DOHH2 (cell line): ENCODE data around the gene OGFOD3.

Source experiments
- H3F3A ChIP-seq: fragments of 200-600 bp; sonication (generic), shearing (Covaris generic); 2 replicates; pipeline ENCODE4 v1.6.0; 2016; ENCODE audit warnings: antibody characterized with exemption, mild to moderate bottlenecking; ENCODE audit not compliant: control insufficient read depth, insufficient read depth
- H3K27ac ChIP-seq: fragments of 200-600 bp; sonication (generic); 2 replicates; pipeline ENCODE4 v1.5.1; 2014; ENCODE audit warnings: low read depth, mild to moderate bottlenecking, low read length, moderate library complexity
- H3K27me3 ChIP-seq: fragments of 200-600 bp; sonication (generic); 2 replicates; pipeline ENCODE4 v1.6.1; 2014; ENCODE audit warnings: mild to moderate bottlenecking, low read length, mixed read lengths; ENCODE audit not compliant: control insufficient read depth
- H3K36me3 ChIP-seq: fragments of 200-600 bp; sonication (generic); 2 replicates; pipeline ENCODE4 v1.6.1; 2014; ENCODE audit warnings: mild to moderate bottlenecking, low read length, moderate library complexity, mixed read lengths; ENCODE audit not compliant: control insufficient read depth
- H3K4me1 ChIP-seq: fragments of 200-600 bp; sonication (generic); 2 replicates; pipeline ENCODE4 v1.6.1; 2014; ENCODE audit warnings: mild to moderate bottlenecking, low read length, mixed read lengths; ENCODE audit not compliant: control insufficient read depth
- H3K4me2 ChIP-seq: fragments of 200-600 bp; sonication (generic); 2 replicates; pipeline ENCODE4 v1.6.0; 2014; ENCODE audit warnings: mild to moderate bottlenecking, low read length, moderate library complexity
- H3K4me3 ChIP-seq: fragments of 200-600 bp; sonication (generic); 2 replicates; pipeline ENCODE4 v1.5.1; 2014; ENCODE audit warnings: mild to moderate bottlenecking, low read length, mixed read lengths
- H3K79me2 ChIP-seq: fragments of 200-600 bp; sonication (generic); 2 replicates; pipeline ENCODE4 v1.6.1; 2014; ENCODE audit warnings: mild to moderate bottlenecking, low read length, mixed read lengths; ENCODE audit not compliant: control insufficient read depth
- H3K9me2 ChIP-seq: fragments of 200-600 bp; sonication (generic); replicated peaks from 2 replicates; pipeline ENCODE4 v1.6.1; 2014; ENCODE audit warnings: mild to moderate bottlenecking, low read length, mixed read lengths; ENCODE audit not compliant: control insufficient read depth
- H3K9me3 ChIP-seq: fragments of 200-600 bp; sonication (generic); 2 replicates; pipeline ENCODE4 v1.6.1; 2014; ENCODE audit warnings: antibody characterized with exemption, low read length, mixed read lengths; ENCODE audit not compliant: control insufficient read depth, insufficient read depth
- H4K20me1 ChIP-seq: fragments of 200-600 bp; sonication (generic); 2 replicates; pipeline ENCODE4 v1.6.0; 2014; ENCODE audit warnings: low read depth, mild to moderate bottlenecking, antibody characterized with exemption, low read length, moderate library complexity; ENCODE audit not compliant: control insufficient read depth, insufficient read depth
- EZH2phosphoT487 ChIP-seq: fragments of 200-600 bp; sonication (generic); IDR thresholded peaks from 2 replicates; pipeline ENCODE4 v1.6.1; 2017; ENCODE audit warnings: borderline replicate concordance, mild to moderate bottlenecking, antibody characterized with exemption, low read length, moderate library complexity, mixed read lengths
- TF ChIP-seq, protein P1 (sequence below): fragments of 200-600 bp; sonication (generic); IDR thresholded peaks from one replicate; pipeline ENCODE4 v1.5.1; 2014; ENCODE audit warnings: antibody characterized with exemption, mild to moderate bottlenecking, low read depth, low read length; ENCODE audit not compliant: poor library complexity, severe bottlenecking

The OGFOD3 gene

DNA sequence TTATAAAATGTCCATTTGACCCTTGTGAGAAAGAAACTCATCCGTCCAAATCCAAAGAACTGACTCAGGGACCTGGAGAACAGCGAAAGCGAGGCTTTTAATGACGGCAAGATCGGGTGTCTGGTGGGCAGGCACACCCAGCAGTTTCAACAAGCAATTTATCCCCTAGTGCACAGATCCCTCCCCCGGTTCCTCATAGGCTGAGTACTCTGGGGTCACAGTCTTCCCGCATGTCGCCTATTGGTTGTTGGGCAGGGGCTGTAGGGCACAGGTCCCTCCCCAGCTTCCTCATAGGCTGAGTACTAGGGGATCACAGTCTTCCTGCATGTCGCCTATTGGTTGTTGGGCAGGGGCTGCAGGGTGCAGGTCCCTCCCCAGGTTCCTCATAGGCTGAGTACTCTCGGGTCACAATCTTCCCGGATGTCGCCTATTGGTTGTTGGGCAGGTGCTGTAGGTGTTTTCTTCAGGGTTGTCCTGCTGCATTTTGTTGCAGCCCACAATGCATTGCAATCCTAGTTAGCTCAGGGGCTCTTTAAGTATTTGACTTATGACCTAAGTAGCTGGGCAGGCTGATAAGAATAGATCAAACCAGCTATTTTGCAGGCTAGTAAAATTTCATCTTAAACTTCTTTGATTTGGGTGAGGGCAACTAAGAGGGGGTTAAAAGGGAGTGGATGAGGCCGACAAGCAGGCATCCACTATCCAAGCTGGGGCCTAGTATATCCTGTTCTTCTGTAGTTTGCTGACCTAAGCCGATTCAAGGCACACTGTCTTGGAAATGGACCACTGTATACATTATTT lies 50.5 kb downstream of the OGFOD3 start:
- Histone ChIP-seq H3K4me3 (no peak overlapping the region), H3K4me1 (peaks cover 9% of the 10 kb centered on the region), H3K4me2 (no peak overlapping the region)

DNA sequence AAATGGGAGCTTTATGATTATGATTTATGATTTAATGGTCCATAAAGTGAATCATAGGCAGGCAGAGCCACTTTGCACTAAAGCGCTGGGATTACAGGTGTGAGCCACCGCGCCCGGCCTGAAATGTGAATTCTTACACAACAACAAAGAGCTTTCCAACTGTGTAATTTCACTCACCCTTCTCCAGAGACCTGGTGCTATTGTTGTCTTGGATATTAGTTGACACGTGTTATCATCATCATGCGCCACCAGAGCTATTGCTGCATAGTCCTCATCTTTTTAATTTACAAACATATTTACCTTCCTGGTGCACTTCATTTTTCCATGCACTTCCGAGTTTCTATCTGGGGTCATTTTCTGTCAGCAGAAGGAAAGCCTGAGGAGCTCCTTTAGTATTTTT lies 51.6 kb downstream of the OGFOD3 start:
- peaks cover 9% of the 10 kb centered on the region for H3K4me1 ChIP-seq
- no peaks in the 10 kb centered on the region for H3F3A ChIP-seq
- no peaks in the 10 kb centered on the region for H3K9me3 ChIP-seq
- H3K36me3 ChIP-seq: no peaks in the 10 kb centered on the region
- no peak overlapping the region for H3K27ac ChIP-seq
- no peak for TF ChIP-seq EZH2phosphoT487
- TF ChIP-seq, protein P1, sequence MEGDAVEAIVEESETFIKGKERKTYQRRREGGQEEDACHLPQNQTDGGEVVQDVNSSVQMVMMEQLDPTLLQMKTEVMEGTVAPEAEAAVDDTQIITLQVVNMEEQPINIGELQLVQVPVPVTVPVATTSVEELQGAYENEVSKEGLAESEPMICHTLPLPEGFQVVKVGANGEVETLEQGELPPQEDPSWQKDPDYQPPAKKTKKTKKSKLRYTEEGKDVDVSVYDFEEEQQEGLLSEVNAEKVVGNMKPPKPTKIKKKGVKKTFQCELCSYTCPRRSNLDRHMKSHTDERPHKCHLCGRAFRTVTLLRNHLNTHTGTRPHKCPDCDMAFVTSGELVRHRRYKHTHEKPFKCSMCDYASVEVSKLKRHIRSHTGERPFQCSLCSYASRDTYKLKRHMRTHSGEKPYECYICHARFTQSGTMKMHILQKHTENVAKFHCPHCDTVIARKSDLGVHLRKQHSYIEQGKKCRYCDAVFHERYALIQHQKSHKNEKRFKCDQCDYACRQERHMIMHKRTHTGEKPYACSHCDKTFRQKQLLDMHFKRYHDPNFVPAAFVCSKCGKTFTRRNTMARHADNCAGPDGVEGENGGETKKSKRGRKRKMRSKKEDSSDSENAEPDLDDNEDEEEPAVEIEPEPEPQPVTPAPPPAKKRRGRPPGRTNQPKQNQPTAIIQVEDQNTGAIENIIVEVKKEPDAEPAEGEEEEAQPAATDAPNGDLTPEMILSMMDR: no peak
- no peaks in the 10 kb centered on the region for H3K9me2 ChIP-seq
- no peak overlapping the region for H3K4me2 ChIP-seq
- H3K4me3 ChIP-seq: no peak overlapping the region
- H4K20me1 ChIP-seq: no peaks in the 10 kb centered on the region
- H3K27me3 ChIP-seq: peaks cover 15% of the 10 kb centered on the region
- H3K79me2 ChIP-seq: no peaks in the 10 kb centered on the region

More for the DNA sequence above, 50.5 kb downstream of the OGFOD3 start:
- H3K9me3 ChIP-seq: no peaks in the 10 kb centered on the region
- peaks cover 19% of the 10 kb centered on the region for H3K27me3 ChIP-seq
- no peaks in the 10 kb centered on the region for H3F3A ChIP-seq
- H3K9me2 ChIP-seq: no peaks in the 10 kb centered on the region
- no peaks in the 10 kb centered on the region for H4K20me1 ChIP-seq
- H3K79me2 ChIP-seq: no peaks in the 10 kb centered on the region
- H3K27ac ChIP-seq: no peak overlapping the region
- no peaks in the 10 kb centered on the region for H3K36me3 ChIP-seq
- no peak for TF ChIP-seq EZH2phosphoT487
- TF ChIP-seq, protein P1: no peak

DNA sequence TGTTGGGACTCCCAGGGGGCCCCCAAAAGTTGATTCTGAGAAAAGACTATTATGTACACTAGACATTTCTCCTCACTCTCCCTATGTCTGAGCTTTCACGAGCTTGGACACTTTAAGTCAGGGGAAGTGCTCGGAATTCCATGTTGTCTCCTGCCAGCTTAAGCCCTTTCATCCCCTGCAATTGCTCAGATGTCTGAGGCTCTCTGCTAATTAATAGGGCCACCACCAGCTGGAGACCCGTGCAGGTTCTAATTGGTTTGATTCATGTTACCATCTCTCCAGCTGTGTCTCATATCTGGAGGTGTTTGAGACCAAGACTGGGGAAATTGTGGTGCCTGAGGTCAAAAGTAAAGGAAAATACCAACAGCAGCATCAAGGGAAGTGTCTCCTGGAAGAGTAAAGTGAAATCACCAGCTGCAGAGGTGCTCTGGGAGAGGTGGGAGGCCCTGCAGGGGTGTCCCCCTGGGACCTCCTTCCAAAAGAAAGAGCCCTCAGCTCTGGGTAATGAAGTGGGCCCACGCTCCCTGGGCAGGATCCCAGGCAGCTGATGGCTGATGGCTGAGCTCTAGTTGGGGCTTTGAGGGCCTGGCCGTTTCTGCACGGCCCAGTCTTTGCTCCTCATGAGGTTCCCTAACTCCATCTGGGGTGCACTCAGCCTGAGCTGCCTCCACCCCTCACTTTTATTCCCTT lies 52.6 kb downstream of the OGFOD3 start:
- Histone ChIP-seq H3K9me2 (no peaks in the 10 kb centered on the region), H3K36me3 (no peaks in the 10 kb centered on the region), H3K4me2 (no peak overlapping the region), H3K79me2 (no peaks in the 10 kb centered on the region), H3K27me3 (peaks cover 9% of the 10 kb centered on the region), H3K4me3 (no peak overlapping the region), H3F3A (no peaks in the 10 kb centered on the region), H3K9me3 (no peaks in the 10 kb centered on the region), H3K4me1 (peaks cover 5% of the 10 kb centered on the region), H3K27ac (no peak overlapping the region), H4K20me1 (no peaks in the 10 kb centered on the region)
- no peak for TF ChIP-seq EZH2phosphoT487
- TF ChIP-seq, protein P1: no peak
